ENCODE measurements around the gene ENTHD1. TPM values are rescaled to one million over a fixed set of nuclear protein-coding genes. Genes with fewer than 3 reads are reported as not detected.

ENTHD1 gene
- total and polyA plus RNA-seq, 2 donors (not counting 3 experiments of a cell fraction or from before 2014, with no cell fraction given) = not detected

GRCh38 chr22:39697790-39698430, 195.7 kb downstream of the ENTHD1 start:
- no peak for FAIRE-seq
- ChIA-PET CTCF (no interaction called here), POLR2A (no interaction called here)
- H3K79me2 ChIP-seq (ENCODE audit: control insufficient read depth, insufficient read depth, low read length) = no peaks in the 10 kb centered on the region
- H3K4me2 ChIP-seq (ENCODE audit: insufficient read depth, low read length) = no peak overlapping the region
- TF ChIP-seq EZH2 (IDR thresholded peaks at IDR 0.05; ENCODE audit: borderline replicate concordance, low read depth, low read length, severe bottlenecking) (no peak), JUN (IDR thresholded peaks at IDR 0.05; ENCODE audit: borderline replicate concordance, insufficient read depth, insufficient read length, low read depth) (no peak), FOS (IDR thresholded peaks at IDR 0.05; ENCODE audit: borderline replicate concordance, insufficient read depth, low read length) (no peak), GATA2 (IDR thresholded peaks at IDR 0.05; ENCODE audit: insufficient read depth, insufficient read length, low read depth, low read length) (no peak), POLR2A (IDR thresholded peaks at IDR 0.05; ENCODE audit: low read depth, low read length) (no peak), POLR2AphosphoS5 (IDR thresholded peaks at IDR 0.05; ENCODE audit: insufficient read depth, low read depth, low read length) (no peak), CTCF (IDR thresholded peaks at IDR 0.05; ENCODE audit: extremely low read depth in 1 of 2, insufficient read depth in 1 of 2, low read depth in 1 of 2, low read length in 2 of 2) (no peak), MYC (IDR thresholded peaks at IDR 0.05; ENCODE audit: low read depth, low read length) (no peak), MAX (IDR thresholded peaks at IDR 0.05; ENCODE audit: insufficient read depth, insufficient read length) (no peak)
- H4K20me1 ChIP-seq (replicated peaks; ENCODE audit: control insufficient read depth, extremely low read depth, insufficient read depth, low read length) = no peaks in the 10 kb centered on the region
- no peaks in the 10 kb centered on the region for H3K4me1 ChIP-seq (ENCODE audit: control insufficient read depth, extremely low read depth, insufficient read depth, low read length)
- DNase-seq (ENCODE audit: low read depth, low spot score) = no peak
- H3K27ac ChIP-seq (ENCODE audit: insufficient read depth, low read depth, low read length) = no peak overlapping the region
- H2AFZ ChIP-seq (ENCODE audit: low read depth, low read length) = no peak overlapping the region
- no peaks in the 10 kb centered on the region for H3K9me1 ChIP-seq (replicated peaks; ENCODE audit: control insufficient read depth, extremely low read depth, insufficient read depth, low read length)
- BruUV-seq (replicated peaks) = no TSS peak
- no peaks in the 10 kb centered on the region for H3K36me3 ChIP-seq (ENCODE audit: control insufficient read depth in 2 of 2, extremely low read depth in 1 of 2, insufficient read depth in 2 of 2, low read length in 2 of 2)
- H3K4me3 ChIP-seq (replicated peaks in 1 of 3; ENCODE audit: insufficient read depth in 1 of 3, low read depth in 1 of 3, low read length in 3 of 3) = no peak overlapping the region
- dilution Hi-C loops (cut with MboI; ENCODE audit: extremely low pct_ligation_motif_present, low sequenced_read_pairs) (no loop called here), intact Hi-C loops (cut with micrococcal nuclease) (no loop called here)
- H3K9me3 ChIP-seq (replicated peaks; ENCODE audit: control insufficient read depth, insufficient read depth, low read length) = no peaks in the 10 kb centered on the region
- no peak overlapping the region for H3K9ac ChIP-seq (replicated peaks; ENCODE audit: extremely low read depth, insufficient read depth, low read length)
- no peaks in the 10 kb centered on the region for H3K27me3 ChIP-seq (ENCODE audit: control insufficient read depth in 2 of 2, insufficient read depth in 2 of 2, low read length in 2 of 2)
